PC-3 (cell line): Measurements from ENCODE around the gene PLEKHG3.

Source experiments
- CTCF ChIP-seq: fragments of 300-600 bp; sonication (generic); conservative IDR thresholded peaks from 2 replicates; pipeline ENCODE4 v1.5.1; 2017; ENCODE audit warnings: antibody characterized with exemption, low read depth, mild to moderate bottlenecking, low read length
- EZH2 ChIP-seq: fragments of 300-600 bp; sonication (generic); IDR thresholded peaks from one replicate; pipeline ENCODE4 v1.6.1; 2017; ENCODE audit warnings: antibody characterized with exemption, mild to moderate bottlenecking, low read length; ENCODE audit not compliant: unreplicated experiment

GRCh38 chr14:64724578-64724930 is 20.3 kb downstream of the PLEKHG3 start:
- TF ChIP-seq CTCF, result no peak
- no peak for TF ChIP-seq EZH2
